CD14-positive monocyte (primary cell): ENCODE data around the gene COPG2. TPM values are rescaled to one million over a fixed set of nuclear protein-coding genes. Genes with fewer than 3 reads are reported as not detected.
A peak's percentile ranks its signal among the peaks of the same experiment; 100 is the strongest.

Experiments used
- DNase-seq, 3 donors: peaks; one replicate each; pipeline ENCODE4 v3.0.0-alpha.2; 2011 to 2022
- H2AFZ ChIP-seq: 2 replicates; pipeline ENCODE4 v1.6.0; 2012; ENCODE audit warnings: mild to moderate bottlenecking, low read depth, low read length, inconsistent platforms; ENCODE audit not compliant: insufficient read depth, poor library complexity, severe bottlenecking
- H3K27ac ChIP-seq, 2 donors: 1 replicate in 1 of 2; 2 replicates in 1 of 2; pipeline ENCODE4 v1.5.1; 2012 to 2013; ENCODE audit warnings: low read length in 2 of 2, control low read depth in 1 of 2, inconsistent platforms in 1 of 2, low read depth in 1 of 2, mild to moderate bottlenecking in 1 of 2
- H3K27me3 ChIP-seq, 2 donors: one replicate each; pipeline versions ENCODE4 v1.6.0 to v1.6.1; 2011 to 2013; ENCODE audit warnings: low read length in 2 of 2; ENCODE audit not compliant: control insufficient read depth in 2 of 2, insufficient read depth in 2 of 2
- H3K36me3 ChIP-seq, 2 donors: replicated peaks in 1 of 2; 1 replicate in 1 of 2; 2 replicates in 1 of 2; pipeline versions ENCODE4 v1.5.1 to v1.6.1; 2012 to 2013; ENCODE audit warnings: low read length in 2 of 2, control low read depth in 1 of 2, inconsistent platforms in 1 of 2, mild to moderate bottlenecking in 1 of 2; ENCODE audit not compliant: insufficient read depth in 2 of 2, control insufficient read depth in 1 of 2
- H3K4me1 ChIP-seq, 2 donors: 1 replicate in 1 of 2; 2 replicates in 1 of 2; pipeline versions ENCODE4 v1.5.1 to v1.6.1; 2012 to 2013; ENCODE audit warnings: low read length in 2 of 2, control low read depth in 1 of 2, inconsistent platforms in 1 of 2, mild to moderate bottlenecking in 1 of 2, moderate library complexity in 1 of 2; ENCODE audit not compliant: insufficient read depth in 2 of 2, control insufficient read depth in 1 of 2
- H3K4me2 ChIP-seq: replicated peaks from 2 replicates; pipeline ENCODE3; 2012; ENCODE audit warnings: low read length, moderate library complexity, mild to moderate bottlenecking; ENCODE audit not compliant: poor library complexity, severe bottlenecking; ENCODE audit errors: extremely low read depth
- H3K4me3 ChIP-seq, 3 experiments: fragments of 200-600 bp in 1 of 3; sonication (generic) in 1 of 3; replicated peaks in 1 of 3; 1 replicate in 2 of 3; 2 replicates in 1 of 3; pipeline ENCODE4 v1.5.1; 2011 to 2013; ENCODE audit warnings: low read length in 3 of 3, mild to moderate bottlenecking in 3 of 3, control low read depth in 2 of 3, low read depth in 2 of 3, inconsistent platforms in 1 of 3, moderate library complexity in 1 of 3
- H3K79me2 ChIP-seq: 2 replicates; pipeline ENCODE4 v1.6.0; 2012; ENCODE audit warnings: mild to moderate bottlenecking, control low read depth, inconsistent platforms, low read length, moderate library complexity; ENCODE audit not compliant: insufficient read depth
- H3K9ac ChIP-seq: 2 replicates; pipeline ENCODE4 v1.6.0; 2017; ENCODE audit warnings: low read length, mild to moderate bottlenecking; ENCODE audit not compliant: insufficient read depth, poor library complexity, severe bottlenecking
- H3K9me3 ChIP-seq, 2 donors: replicated peaks in 1 of 2; 1 replicate in 1 of 2; 2 replicates in 1 of 2; pipeline versions ENCODE4 v1.5.1 to v1.6.1; 2012 to 2013; ENCODE audit warnings: low read length in 2 of 2, control low read depth in 1 of 2; ENCODE audit not compliant: control insufficient read depth in 1 of 2, insufficient read depth in 1 of 2
- H4K20me1 ChIP-seq: 2 replicates; pipeline ENCODE4 v1.6.0; 2012; ENCODE audit warnings: mild to moderate bottlenecking, low read length, control low read depth, moderate library complexity; ENCODE audit not compliant: insufficient read depth
- H3K27ac Mint-ChIP-seq, 7 donors: one replicate each; pipeline ENCODE4 v1.8.0; 2020; ENCODE audit warnings: mild to moderate bottlenecking in 7 of 7, mixed read lengths in 7 of 7, moderate library complexity in 6 of 7, inconsistent platforms in 2 of 7
- H3K27me3 Mint-ChIP-seq, 3 donors: one replicate each; pipeline ENCODE4 v1.8.0; 2021 to 2022; ENCODE audit warnings: low read depth in 3 of 3, mild to moderate bottlenecking in 3 of 3, mixed read lengths in 3 of 3, moderate library complexity in 3 of 3, inconsistent platforms in 1 of 3
- H3K36me3 Mint-ChIP-seq, 2 donors: one replicate each; pipeline ENCODE4 v1.8.0; 2020; ENCODE audit warnings: mixed read lengths in 2 of 2, inconsistent platforms in 1 of 2, mild to moderate bottlenecking in 1 of 2
- H3K4me1 Mint-ChIP-seq: one replicate; pipeline ENCODE4 v1.8.0; 2020; ENCODE audit warnings: mild to moderate bottlenecking, mixed read lengths
- H3K4me3 Mint-ChIP-seq, 2 donors: one replicate each; pipeline ENCODE4 v1.8.0; 2020; ENCODE audit warnings: mild to moderate bottlenecking in 2 of 2, mixed read lengths in 2 of 2, moderate library complexity in 1 of 2
- H3K9me3 Mint-ChIP-seq, 7 donors: one replicate each; pipeline ENCODE4 v1.8.0; 2020 to 2022; ENCODE audit warnings: mixed read lengths in 7 of 7, mild to moderate bottlenecking in 6 of 7, moderate library complexity in 6 of 7, inconsistent platforms in 2 of 7
- WGBS: methylation state at CpG from one replicate; pipeline ENCODE4 v1.1.5; 2013; ENCODE audit warnings: missing lambda C conversion rate; ENCODE audit not compliant: insufficient coverage; 5-methylcytosine and 5-hydroxymethylcytosine counted together
- intact Hi-C, 2 donors: fragments of 100-400 bp; cut with micrococcal nuclease; formaldehyde crosslinking; loops; one replicate each; pipeline versions ENCODE4 v1.15.0 to v1.15.1; 2023
- polyA plus RNA-seq, 3 donors: library from polyadenylated mRNA; depleted of rRNA in 1 of 3; unstranded in 2 of 3; stranded (reverse) in 1 of 3; fragments of 300-500 nt in 2 of 3; fragments of >200 nt in 1 of 3; fragmentation: Illumina TruSeq in 2 of 3; gene quantifications; 1 replicate in 2 of 3; 2 replicates in 1 of 3; pipeline ENCODE4 v1.2.3, GENCODE V29; 2012 to 2021
- TF ChIP-seq, protein P1 (sequence below): fragments of 200-600 bp; IDR thresholded peaks from one replicate; pipeline ENCODE4 v1.8.0; 2022; ENCODE audit warnings: antibody characterized with exemption, mild to moderate bottlenecking

The COPG2 gene
- polyA plus RNA-seq, 3 donors, result 2.7 to 10.3 (median 9.6) TPM

DNA sequence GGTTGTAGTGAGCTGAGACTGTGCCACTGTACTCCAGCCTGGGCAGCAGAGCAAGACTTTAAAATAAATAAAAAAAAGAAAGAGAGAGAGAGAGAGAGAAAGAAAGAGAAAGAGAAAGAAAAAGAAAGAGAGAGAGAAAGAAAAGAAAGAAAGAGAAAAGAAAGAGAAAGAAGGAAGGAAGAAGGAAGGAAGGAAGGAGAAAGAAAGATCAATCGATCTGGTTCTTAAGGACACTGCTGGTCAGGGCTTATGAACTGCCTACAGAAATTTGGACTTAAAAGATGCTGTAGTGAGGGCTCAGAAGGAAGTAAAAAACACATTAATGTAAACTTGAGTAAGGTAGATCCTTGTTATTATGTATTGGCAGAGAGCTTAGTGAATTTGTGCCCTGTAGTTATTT, 62.4 kb downstream of the COPG2 start:
- Histone ChIP-seq H3K79me2 (no peaks in the 10 kb centered on the region), H4K20me1 (no peaks in the 10 kb centered on the region), H3K4me2 (no peak overlapping the region), H3K9me3 (peaks cover 0 to 3% of the 10 kb centered on the region in 2 donors), H3K4me1 (no peaks in the 10 kb centered on the region), H3K27me3 (no peaks in the 10 kb centered on the region), H3K4me3 (no peak overlapping the region), H3K36me3 (peaks cover 32 to 67% of the 10 kb centered on the region in 2 donors), H3K27ac (no peak overlapping the region), H2AFZ (no peak overlapping the region), H3K9ac (no peak overlapping the region)
- Mint-ChIP-seq H3K27ac (peak overlapping the region in 1 of 7 donors; percentile 45), H3K9me3 (peaks cover 3 to 8% (median 7%) of the 10 kb centered on the region in 7 donors), H3K4me1 (no peaks in the 10 kb centered on the region), H3K4me3 (no peak overlapping the region), H3K27me3 (no peaks in the 10 kb centered on the region), H3K36me3 (peaks cover 66 to 85% of the 10 kb centered on the region in 2 donors)
- DNase-seq, result no peak
- 100% methylated on average over 1 of the region's 1 CpG for WGBS
- intact Hi-C loops, result no loop called here
- TF ChIP-seq, protein P1, sequence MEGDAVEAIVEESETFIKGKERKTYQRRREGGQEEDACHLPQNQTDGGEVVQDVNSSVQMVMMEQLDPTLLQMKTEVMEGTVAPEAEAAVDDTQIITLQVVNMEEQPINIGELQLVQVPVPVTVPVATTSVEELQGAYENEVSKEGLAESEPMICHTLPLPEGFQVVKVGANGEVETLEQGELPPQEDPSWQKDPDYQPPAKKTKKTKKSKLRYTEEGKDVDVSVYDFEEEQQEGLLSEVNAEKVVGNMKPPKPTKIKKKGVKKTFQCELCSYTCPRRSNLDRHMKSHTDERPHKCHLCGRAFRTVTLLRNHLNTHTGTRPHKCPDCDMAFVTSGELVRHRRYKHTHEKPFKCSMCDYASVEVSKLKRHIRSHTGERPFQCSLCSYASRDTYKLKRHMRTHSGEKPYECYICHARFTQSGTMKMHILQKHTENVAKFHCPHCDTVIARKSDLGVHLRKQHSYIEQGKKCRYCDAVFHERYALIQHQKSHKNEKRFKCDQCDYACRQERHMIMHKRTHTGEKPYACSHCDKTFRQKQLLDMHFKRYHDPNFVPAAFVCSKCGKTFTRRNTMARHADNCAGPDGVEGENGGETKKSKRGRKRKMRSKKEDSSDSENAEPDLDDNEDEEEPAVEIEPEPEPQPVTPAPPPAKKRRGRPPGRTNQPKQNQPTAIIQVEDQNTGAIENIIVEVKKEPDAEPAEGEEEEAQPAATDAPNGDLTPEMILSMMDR, result no peak

DNA sequence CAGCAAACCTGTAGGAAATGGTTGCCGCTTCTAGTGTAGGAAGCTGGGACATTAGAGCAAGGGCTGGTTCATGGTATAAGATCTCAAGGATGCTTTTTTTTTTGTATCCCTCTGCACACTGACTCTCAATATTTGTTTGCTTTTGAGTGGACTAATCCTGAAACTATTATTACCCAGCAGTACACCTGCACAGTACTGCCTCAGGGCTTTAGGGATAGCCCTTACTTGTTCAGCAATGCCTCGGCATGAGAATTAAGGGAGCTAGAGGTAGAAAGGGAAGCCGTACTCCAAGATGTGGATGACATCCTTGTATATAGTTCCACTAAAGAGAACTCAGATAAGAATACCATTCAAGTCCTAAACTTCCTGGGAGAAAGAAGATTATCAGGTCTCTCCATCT, 70.5 kb downstream of the COPG2 start:
- Histone ChIP-seq H3K4me3 (no peak overlapping the region), H3K4me1 (no peaks in the 10 kb centered on the region), H2AFZ (no peak overlapping the region), H3K9ac (no peak overlapping the region), H3K36me3 (peaks cover 0 to 5% of the 10 kb centered on the region in 2 donors), H3K4me2 (no peak overlapping the region), H3K79me2 (no peaks in the 10 kb centered on the region), H3K27ac (no peak overlapping the region), H4K20me1 (no peaks in the 10 kb centered on the region), H3K9me3 (peaks cover 0 to 3% of the 10 kb centered on the region in 2 donors), H3K27me3 (no peaks in the 10 kb centered on the region)
- Mint-ChIP-seq H3K27ac (no peak overlapping the region), H3K9me3 (peaks cover 0 to 11% (median 3%) of the 10 kb centered on the region in 7 donors), H3K36me3 (peaks cover 22 to 41% of the 10 kb centered on the region in 2 donors), H3K4me1 (no peaks in the 10 kb centered on the region), H3K4me3 (no peak overlapping the region), H3K27me3 (no peaks in the 10 kb centered on the region)
- no CpG with 5 or more reads among the region's 3 CpGs for WGBS
- no peak for DNase-seq
- intact Hi-C loops, result no loop called here
- TF ChIP-seq, protein P1, result no peak
